SK-N-MC (cell line): ENCODE measurements around the gene TCEAL3.
"Not testable (repeated sequence)": the region's sequence is repeated elsewhere in the genome, so short reads cannot be mapped to it uniquely, and the experiment has no call there.

Experiments
- EZH2 ChIP-seq: fragments of 200-600 bp; sonication (generic); IDR thresholded peaks from one replicate; pipeline ENCODE4 v1.6.1; 2017; ENCODE audit warnings: antibody characterized with exemption
- FOXP2 ChIP-seq: optimal IDR thresholded peaks from 2 replicates; pipeline ENCODE3; 2011; ENCODE audit warnings: mild to moderate bottlenecking, moderate library complexity; ENCODE audit not compliant: insufficient read depth; ENCODE audit errors: extremely low read length, control extremely low read depth

- not testable (repeated sequence) for TF ChIP-seq EZH2, FOXP2
These were observed 12.6 kb upstream of the TCEAL3 start for GRCh38 chrX:103595202-103595601.
